Measurements from ENCODE around the gene LRP2BP. TPM values are rescaled to one million over a fixed set of nuclear protein-coding genes. Genes with fewer than 3 reads are reported as not detected.
"Not testable (repeated sequence)": the region's sequence is repeated elsewhere in the genome, so short reads cannot be mapped to it uniquely, and the experiment has no call there.

LRP2BP gene
- total RNA-seq, 1 donor from 2014 or later, result 1.5 TPM

DNA sequence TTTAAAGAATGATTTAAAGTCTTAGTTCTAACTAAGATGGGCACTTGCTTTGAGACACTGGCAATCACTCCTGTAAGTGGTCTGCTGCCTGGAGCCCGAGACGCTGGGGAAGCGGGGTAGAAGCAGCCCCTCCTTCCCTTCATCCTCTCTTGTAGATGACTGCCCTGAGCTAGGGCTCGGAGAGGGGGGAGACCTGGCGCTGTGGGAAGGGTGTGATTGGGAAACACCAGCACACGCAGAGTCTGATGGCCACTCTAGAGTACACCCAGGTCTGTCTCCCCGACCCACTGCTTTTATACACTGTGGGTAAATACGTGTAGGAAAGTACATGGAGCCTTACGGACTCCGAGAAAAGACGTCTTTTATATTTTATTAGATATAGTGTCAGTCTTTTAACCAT, 24.0 kb downstream of the LRP2BP start:
- intact Hi-C loops (cut with DNase I), result no loop called here
- DNase-seq (no peak), ATAC-seq (peak in 1 of 2 donors; percentile 40)
- TF ChIP-seq, protein P1, sequence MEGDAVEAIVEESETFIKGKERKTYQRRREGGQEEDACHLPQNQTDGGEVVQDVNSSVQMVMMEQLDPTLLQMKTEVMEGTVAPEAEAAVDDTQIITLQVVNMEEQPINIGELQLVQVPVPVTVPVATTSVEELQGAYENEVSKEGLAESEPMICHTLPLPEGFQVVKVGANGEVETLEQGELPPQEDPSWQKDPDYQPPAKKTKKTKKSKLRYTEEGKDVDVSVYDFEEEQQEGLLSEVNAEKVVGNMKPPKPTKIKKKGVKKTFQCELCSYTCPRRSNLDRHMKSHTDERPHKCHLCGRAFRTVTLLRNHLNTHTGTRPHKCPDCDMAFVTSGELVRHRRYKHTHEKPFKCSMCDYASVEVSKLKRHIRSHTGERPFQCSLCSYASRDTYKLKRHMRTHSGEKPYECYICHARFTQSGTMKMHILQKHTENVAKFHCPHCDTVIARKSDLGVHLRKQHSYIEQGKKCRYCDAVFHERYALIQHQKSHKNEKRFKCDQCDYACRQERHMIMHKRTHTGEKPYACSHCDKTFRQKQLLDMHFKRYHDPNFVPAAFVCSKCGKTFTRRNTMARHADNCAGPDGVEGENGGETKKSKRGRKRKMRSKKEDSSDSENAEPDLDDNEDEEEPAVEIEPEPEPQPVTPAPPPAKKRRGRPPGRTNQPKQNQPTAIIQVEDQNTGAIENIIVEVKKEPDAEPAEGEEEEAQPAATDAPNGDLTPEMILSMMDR (IDR thresholded peaks at IDR 0.05), result no peak
- no peaks in the 10 kb centered on the region for H3K4me1 ChIP-seq
- no peaks in the 10 kb centered on the region for H3K9me3 ChIP-seq
- H3K4me3 ChIP-seq, result no peak overlapping the region
- no peak overlapping the region for H3K27ac ChIP-seq
- peaks cover 40% of the 10 kb centered on the region for H3K36me3 ChIP-seq
- H3K27me3 ChIP-seq (ENCODE audit: low read depth), result no peaks in the 10 kb centered on the region

DNA sequence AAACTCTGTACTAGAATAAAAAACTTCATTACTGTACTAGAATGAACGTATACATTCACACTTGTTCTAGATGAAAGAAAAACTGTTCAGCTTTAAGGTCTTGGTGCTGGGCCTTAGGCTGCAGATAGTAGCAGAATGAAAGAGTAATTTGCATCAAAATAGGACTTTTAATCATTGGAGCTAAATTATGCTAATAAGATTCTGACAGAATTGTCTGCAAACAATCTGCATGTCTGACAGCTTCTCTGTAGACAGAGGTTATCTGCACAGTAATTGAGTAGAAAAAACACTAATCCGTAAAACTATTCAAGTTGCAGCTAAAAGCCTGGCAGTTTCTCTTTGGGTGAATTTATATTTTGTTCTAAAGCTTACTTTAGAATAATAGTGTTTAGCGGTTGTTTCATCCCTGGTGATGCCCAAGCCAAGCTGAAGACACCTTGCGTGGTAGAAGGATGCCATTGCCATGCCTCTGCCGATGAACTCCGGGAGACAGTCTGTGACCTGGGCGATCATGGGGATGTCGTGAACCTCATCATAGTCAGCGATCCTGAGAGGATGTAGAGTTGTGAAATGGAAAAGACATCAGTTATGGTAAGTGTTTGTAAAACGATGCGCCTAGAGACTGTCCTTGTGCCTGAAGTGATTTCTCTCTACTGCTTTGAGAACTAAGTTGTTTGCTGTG, 25.3 kb downstream of the LRP2BP start:
- Histone ChIP-seq H3K27me3 (ENCODE audit: low read depth) (no peaks in the 10 kb centered on the region), H3K4me1 (no peaks in the 10 kb centered on the region), H3K27ac (no peak overlapping the region), H3K36me3 (peaks cover 40% of the 10 kb centered on the region), H3K9me3 (no peaks in the 10 kb centered on the region), H3K4me3 (no peak overlapping the region)
- no peak for DNase-seq
- TF ChIP-seq, protein P1 (IDR thresholded peaks at IDR 0.05), result no peak
- intact Hi-C loops (cut with DNase I), result no loop called here
- ATAC-seq, result no peak

DNA sequence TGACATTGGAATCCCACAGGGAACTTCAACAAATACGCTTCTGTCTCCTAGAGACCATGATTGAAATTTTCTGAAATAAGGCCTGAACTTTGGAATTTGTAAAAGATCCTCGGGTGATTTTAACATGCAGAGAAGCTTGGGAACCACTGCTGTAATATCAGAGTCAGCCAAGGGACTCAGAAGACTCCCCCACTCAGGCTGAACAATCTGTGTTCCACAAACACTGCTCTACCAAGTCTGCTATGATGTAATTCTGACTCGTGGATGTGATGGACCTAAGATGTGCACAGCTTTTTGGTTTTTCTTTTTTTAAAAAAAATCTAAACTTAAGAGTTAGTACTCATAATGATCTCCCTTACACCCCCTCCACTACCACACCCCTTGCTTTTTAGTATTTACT, 26.0 kb downstream of the LRP2BP start:
- no peaks in the 10 kb centered on the region for H3K4me1 ChIP-seq
- intact Hi-C loops (cut with DNase I), result no loop called here
- TF ChIP-seq, protein P1 (IDR thresholded peaks at IDR 0.05), result no peak
- no peak for ATAC-seq
- no peaks in the 10 kb centered on the region for H3K27me3 ChIP-seq (ENCODE audit: low read depth)
- no peak overlapping the region for H3K4me3 ChIP-seq
- no peaks in the 10 kb centered on the region for H3K9me3 ChIP-seq
- no peak overlapping the region for H3K27ac ChIP-seq
- DNase-seq, result no peak
- peaks cover 40% of the 10 kb centered on the region for H3K36me3 ChIP-seq

DNA sequence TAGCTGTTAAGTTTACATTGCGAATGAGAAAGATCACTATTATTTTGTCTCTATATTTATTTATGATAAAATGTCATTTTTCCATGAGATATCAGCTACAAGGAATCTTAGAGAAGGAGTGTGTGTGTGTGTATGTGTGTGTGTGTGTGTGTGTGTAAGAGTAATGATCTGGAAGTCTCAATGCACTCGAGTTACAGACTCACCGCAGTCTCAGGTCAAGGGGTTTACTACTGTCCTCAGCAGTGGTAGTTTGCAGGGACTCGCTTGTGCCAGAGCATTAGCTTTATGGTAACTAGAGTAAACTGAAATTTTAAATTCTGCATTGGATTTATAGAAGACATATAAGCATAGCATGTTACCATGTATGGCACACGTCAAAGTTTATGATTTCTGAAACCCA, 30.8 kb downstream of the LRP2BP start:
- intact Hi-C loops (cut with DNase I), result no loop called here
- no peak for ATAC-seq
- DNase-seq, result no peak

DNA sequence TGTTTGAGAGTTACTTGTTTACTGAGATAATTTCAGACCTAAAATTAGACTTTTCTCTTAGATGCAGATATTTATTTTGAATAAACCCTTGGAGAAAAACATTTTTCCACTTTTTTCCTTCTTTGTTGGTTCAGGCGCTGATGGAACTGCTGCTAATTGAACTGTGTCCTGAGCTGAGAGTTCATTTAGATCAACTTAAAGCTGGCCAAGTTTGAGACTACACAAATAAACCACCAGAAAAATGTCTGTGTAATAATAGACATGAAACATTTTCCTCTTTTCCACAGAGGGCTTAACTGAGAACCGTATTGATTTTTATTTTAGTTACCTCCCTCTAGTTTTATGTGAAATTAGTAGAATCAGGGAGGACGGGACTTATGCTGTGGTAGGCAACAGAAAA, 32.5 kb downstream of the LRP2BP start:
- H3K27me3 ChIP-seq (ENCODE audit: low read depth), result no peaks in the 10 kb centered on the region
- TF ChIP-seq, protein P1 (IDR thresholded peaks at IDR 0.05), result no peak
- no peak overlapping the region for H3K27ac ChIP-seq
- no peak for DNase-seq
- intact Hi-C loops (cut with DNase I), result no loop called here
- H3K4me1 ChIP-seq, result no peaks in the 10 kb centered on the region
- no peak overlapping the region for H3K4me3 ChIP-seq
- ATAC-seq, result no peak
- peaks cover 39% of the 10 kb centered on the region for H3K36me3 ChIP-seq
- H3K9me3 ChIP-seq, result no peaks in the 10 kb centered on the region

More for the DNA sequence above, 30.8 kb downstream of the LRP2BP start:
- TF ChIP-seq, protein P1 (IDR thresholded peaks at IDR 0.05), result no peak
- no peaks in the 10 kb centered on the region for H3K9me3 ChIP-seq
- no peak overlapping the region for H3K27ac ChIP-seq
- H3K36me3 ChIP-seq, result peaks cover 40% of the 10 kb centered on the region
- no peaks in the 10 kb centered on the region for H3K27me3 ChIP-seq (ENCODE audit: low read depth)
- H3K4me1 ChIP-seq, result no peaks in the 10 kb centered on the region
- no peak overlapping the region for H3K4me3 ChIP-seq

DNA sequence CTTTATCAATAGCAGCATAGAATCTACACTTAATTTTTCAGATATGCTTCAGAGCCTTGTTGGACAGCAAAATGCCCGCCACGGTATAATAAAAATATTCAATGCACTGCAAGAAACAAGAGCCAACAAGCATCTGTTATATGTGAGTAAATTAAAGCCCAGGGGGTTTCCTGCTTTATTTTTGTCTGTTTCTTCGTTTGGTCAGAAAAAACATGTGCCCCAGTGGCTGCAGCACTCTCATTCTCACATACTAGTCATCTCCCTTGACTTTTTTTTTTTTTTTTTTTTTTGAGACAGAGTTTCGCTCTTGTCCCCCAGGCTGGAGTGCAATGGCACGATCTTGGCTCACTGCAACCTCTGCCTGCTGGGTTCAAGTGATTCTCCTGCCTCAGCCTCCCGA, 33.2 kb downstream of the LRP2BP start:
- peaks cover 41% of the 10 kb centered on the region for H3K36me3 ChIP-seq
- H3K27ac ChIP-seq; H3K9me3 ChIP-seq; H3K27me3 ChIP-seq (ENCODE audit: low read depth); H3K4me1 ChIP-seq; intact Hi-C loops (cut with DNase I); H3K4me3 ChIP-seq; ATAC-seq; DNase-seq: not testable (repeated sequence)
